Mucosa of gallbladder (tissue), 1 donor: ENCODE measurements around the gene ADAT1. TPM values are rescaled to one million over a fixed set of nuclear protein-coding genes. Genes with fewer than 3 reads are reported as not detected.

Experiments
- DNase-seq: peaks from one replicate; pipeline ENCODE4 v3.0.0-alpha.2; 2020; ENCODE audit warnings: low spot score
- total RNA-seq: library from RNA; stranded (reverse); gene quantifications from one replicate; pipeline ENCODE4 v1.2.1, GENCODE V29; 2021
- donor health status: DM: no; HTN: no; CAD: no.

ADAT1 gene
- total RNA-seq, 1 donor from 2014 or later, result 57.2 TPM

DNA sequence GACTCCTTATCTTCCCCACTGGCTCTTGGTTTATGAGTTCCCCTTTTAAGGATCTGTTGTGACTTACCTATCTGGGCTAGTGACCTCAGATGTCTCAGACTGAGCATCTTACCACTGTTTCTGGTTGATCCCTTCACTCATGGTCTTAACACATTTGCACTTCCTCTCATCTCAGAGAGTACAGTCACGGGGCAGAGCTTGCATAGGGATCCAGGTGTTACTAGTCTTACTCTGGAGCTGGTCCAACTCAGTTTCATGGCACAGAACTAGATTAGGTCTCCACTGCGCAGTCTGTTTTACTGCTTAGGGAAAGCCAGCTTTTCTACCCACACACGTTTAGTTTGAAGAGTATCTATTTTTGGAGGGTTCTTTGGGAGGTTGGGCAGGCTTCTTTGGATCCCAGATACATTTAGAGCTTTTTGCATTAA is 46.7 kb downstream of the ADAT1 start:
- no peak for DNase-seq

DNA sequence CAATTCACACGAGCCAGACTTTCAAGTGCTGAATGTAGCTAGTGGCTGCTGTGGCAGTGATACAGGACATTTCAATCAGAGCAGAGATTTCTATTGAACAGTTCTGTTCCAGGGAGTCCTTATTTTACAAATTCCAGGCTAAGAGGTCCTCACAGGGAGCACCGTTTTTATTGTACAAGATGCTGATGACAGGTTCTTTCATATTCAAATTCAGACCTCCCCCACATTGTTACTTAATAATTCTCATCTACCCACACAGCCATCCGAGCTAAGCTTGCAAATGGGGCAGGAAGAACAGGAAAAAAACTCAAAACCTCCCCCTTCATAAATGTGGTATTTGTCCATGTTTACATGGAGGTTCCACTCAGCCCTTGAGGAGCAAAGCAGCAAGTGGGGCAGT is 47.1 kb downstream of the ADAT1 start:
- no peak for DNase-seq

DNA sequence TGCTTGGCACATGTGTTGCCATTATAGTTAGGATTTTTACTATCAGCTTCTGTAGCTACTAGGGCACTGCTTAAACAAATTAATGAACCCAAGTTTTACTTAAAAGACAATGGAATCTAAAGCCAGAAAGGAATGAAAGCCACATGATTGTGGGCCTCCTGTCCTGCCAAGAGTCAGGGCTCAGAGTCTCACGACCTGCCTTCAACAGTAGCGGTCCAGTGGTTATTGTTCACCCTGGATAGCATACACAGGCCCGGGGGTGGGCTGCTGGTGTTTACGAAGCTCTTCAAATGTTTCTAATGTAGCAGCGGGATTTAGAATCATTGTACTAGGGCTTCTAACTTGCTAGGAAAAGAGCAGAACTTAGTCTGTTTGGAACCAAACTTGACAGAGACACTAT is 49.1 kb downstream of the ADAT1 start:
- no peak for DNase-seq

DNA sequence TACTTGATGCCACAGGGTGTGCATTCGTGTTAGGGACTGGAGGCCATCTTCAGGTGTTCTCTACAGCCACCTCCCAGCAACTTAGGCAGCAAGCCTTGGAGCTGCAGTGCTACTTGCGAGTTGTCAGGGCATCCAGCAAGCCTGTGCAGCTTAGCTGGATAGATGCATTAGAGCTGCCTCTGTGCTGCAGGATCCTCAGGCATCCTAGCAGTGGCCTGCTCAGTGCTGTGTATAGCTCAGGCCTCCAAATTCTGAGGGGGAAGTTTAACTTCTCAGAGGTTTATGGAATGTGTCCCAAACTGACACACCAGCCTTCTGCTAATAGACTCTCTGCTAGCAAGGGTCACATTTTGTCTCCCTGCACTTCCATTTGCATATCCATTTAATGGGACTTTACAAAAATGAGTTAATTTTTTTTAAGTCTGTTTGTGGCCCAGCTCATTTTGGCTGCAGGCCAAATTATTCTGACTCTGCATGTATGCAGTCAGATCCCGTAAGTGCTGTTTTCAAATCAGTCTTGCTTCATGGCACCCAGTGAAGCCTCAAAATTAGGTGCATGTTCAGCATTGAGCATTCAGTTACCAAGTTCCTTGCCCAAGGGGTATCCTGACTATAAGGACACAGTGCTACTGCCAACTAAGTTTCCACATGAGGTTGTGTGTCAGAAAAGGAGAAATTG is 50.1 kb downstream of the ADAT1 start:
- DNase-seq, result no peak

DNA sequence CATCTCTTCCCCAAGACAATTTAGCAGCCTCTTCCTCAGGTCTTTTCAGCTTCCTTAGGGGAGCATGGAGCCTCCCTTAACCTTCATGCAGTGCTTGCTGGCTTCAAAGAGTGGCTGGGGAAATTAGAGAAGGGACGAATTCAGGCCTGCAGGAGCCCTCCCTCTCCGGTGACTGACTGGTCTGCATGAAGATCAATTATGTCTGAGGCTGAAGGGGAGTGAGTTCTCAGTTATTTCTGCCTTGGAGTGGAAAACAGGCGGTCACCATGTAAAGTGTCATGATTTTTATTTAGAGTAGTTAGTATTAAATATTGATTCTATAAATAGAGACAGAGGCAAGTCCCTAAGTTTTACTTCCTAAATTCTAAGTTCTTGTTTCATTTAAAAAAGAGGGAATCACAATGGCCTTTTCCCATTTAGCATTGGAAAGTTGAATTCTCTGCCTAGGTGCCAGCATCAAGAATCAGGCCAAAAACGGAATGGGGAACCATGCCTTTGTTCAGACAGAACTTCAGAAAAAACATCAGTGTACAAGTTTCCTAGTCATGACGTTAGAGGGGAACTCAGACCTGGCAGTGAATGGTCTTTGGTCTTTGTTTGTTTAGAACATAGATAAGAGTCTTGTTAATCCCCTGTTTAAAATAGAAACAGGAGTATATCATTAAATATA is 52.5 kb downstream of the ADAT1 start:
- no peak for DNase-seq

DNA sequence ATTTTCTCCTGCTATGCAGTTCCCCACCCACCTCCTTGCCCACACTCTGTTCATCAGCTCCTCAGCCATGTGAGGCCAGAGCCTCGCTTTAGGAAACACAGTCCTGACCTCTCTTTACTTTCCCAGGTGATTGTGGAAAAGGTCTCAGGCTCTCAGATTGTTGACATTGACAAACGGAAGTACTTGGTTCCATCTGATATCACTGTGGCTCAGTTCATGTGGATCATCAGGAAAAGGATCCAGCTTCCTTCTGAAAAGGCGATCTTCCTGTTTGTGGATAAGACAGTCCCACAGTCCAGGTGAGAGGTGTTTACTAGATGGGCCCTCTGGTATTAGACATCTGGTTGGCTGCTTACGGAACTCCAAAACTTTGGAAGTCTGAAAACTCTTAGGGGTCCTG is 55.2 kb downstream of the ADAT1 start:
- DNase-seq, result no peak

DNA sequence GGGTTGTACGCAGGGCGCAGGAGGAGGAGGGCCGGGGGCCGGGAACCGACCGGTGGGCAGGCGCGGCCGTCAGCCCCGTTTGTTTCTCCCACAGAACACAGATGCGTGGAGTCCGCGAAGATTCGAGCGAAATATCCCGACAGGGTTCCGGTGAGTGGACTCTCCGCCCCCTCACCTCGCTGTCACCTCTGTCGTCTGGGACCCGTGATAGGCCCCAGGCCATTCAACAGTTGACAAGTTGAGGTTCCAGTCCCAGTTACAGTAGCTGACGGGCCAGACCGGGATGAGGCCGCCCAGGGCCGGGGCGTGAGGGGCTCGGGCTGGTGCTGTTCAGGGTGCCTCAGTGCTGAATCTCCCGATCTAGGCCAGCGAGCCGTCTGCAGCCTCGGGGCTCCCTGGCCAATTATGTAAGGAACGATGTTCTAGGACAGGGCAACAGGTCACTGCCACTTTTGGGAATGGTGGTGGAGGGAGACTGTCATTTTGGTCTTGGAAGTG is 56.3 kb downstream of the ADAT1 start:
- no peak for DNase-seq

DNA sequence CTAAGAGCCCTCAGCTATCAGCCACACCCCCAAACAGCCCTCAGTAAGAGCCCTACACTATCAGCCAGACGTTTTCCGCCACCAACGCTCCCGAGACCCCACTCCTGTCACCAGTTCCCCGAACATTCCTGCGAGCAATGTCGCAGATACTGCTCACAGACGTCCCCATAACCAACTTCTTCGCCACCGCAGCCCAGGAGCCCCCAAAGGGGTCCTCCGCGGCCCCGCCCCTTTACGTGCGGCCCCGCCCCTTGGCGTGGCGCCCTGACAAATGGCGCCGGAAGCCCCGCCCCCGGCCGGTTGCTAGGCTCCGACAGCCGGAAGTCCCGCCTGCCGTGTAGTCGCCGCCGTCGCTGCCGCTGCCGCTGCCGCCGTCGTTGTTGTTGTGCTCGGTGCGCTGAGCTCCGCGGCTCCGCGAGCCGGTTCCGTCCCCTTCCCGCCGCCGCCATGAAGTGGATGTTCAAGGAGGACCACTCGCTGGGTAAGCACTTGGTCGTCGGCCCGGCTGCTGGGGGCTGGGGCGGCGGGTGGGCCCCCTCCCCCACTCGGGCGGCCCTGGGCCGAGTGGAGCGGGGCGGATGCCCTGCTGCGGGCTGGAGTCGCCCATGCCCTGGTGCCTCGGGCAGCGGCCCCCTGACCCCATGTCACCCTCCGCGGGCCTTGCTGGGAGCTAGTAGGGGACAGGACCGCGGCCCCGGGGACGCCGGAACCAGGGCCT is 56.9 kb downstream of the ADAT1 start, which contains the start of gene GABARAPL2:
TSS of gene GABARAPL2 (plus strand) at position 340 of the 718 bp plus-strand sequence. CDS start at position 448, 108 bp downstream.
- DNase-seq, result peak; percentile 85

DNA sequence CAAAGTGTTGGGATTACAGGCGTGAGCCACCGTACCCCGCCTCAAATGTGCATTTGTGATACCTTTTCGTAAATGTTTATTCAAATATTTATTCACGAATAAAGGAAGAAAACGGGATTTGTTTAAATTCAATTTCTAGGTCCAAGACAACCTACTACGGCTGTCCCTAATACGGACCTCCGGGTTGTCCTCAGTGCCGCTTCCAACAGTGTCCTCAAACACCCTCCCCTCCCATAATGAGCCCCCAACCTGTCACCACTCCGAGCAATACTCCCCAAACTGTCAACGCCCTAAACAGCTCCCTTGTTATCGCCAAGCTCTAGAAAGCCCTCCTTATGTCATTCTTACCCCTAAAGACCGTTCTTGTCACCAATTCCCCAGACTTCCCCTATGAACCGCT is 57.4 kb downstream of the ADAT1 start:
- no peak for DNase-seq

DNA sequence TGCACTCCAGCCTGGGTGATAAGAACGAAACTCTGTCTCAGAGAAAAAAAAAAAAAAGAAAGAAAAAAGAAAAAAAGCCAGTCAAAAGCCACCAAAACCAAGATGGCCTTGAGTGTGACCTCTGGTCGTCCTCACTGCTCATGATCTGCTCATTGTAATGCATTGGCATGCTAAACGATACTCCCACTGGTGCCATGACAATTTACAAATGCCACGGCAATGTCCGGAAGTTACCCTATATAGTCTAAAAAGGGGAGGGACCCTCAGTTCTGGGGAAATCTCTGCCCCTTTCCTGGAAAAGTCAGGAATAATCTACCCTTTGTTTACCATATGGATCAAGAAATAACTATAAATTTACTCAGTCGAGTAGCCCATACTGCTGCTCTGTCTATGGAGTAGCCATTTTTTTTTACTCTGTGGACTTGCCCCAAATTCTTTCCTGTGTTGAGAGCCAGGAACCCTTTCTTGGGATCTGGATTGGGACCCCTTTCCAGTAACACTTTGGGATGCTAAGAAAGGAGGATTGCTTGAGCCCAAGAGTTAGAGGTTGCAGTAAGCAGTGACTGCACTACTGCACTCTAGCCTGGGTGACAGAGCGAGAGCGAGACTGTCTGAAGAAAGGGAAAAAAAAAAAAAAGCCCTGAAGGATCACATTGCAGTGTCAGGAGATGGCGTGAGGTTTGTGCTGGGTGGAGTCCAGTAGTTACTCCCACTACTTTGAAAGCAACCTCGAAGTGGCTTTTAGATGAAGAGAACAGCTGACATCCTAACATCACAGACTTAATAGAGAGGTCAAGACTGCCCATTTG is 63.3 kb downstream of the ADAT1 start:
- no peak for DNase-seq

DNA sequence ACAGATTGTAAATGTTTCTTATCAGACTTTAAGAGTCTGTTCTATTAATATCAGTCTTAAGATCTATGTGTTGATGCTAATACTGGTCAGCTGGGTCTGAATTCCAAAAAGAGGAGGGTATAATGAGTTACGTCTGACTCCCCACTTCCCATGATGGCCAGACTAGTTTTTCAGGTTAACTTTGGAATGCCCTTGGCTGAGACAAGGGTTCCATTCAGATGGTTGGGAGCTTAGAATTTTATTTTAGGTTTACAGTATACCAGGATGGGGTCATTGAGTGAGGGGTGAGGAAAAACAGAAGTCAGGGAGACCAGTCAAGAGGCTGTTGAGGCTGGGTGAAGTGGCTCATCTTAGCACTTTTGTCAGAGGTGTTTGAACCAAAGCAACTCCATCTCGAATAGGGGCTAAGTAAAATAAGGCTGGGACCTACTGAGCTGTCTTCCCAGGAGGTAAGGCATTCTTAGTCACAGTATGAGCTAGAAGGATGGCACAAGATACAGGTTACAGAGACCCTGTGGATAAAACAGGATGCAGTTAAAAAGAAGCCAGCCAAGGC is 64.2 kb downstream of the ADAT1 start:
- DNase-seq, result no peak

DNA sequence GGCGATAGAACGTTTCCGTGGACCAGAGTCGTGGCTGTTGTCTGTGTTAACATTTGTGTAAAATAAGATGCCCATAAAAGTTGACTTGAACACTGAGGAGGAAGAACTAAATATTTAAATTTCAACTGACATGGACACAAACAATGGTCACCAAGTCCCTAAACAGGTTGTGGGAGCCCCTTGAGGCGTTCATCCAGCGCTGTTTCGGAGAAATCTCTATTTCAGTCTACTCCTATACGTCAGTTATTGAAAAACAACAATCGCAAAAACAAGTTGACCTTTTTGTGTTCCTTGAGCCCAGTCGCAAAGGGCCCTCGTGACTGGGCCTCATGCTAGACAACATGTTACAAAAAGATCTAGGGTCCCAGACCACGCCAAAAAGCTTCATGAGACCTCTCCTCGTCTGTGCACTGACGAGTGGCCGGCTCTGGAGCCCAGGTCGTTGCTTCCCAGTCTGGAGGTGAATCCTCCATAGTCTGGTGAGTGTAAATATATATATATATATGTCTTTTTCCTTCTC is 66.6 kb downstream of the ADAT1 start:
- DNase-seq, result no peak

DNA sequence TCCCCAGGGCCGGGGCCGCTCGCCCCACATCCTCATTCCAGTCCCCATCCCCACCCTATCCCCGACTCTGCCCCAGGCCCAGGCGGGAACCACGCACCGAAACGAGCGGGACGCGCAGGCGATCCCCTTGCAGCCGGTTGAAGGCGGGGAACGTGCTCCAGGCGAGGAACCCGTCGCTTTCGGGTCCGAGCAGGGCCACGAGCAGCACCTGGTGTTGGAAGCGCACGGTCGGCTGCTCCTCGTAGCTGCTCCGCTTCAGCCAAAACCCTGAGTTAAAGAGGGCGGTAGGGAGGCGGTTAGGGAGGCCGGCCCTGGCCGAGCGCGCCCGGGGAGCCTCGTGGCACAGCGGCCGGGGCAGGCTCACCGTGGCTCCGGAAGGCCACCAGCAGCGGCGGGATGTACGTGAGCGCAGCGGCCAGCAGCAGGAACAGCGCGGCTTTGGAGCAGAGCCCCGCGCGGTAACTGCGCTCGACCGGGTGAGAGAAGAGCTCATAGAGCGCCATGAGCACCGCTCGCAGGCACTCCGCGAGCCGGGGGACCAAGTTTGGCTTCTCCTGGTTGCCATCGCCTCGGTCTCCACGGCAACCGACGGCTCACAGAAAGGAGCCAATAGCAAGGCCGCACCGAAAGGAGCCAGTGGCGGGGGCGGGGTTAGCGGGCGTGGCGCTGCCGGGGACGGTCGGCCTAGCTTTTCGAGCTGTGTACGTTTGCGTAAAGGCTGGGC is 67.2 kb downstream of the ADAT1 start, which contains the start of gene TMEM231:
TSS of gene TMEM231 (minus strand) at position 546 of the 724 bp plus-strand sequence. CDS start at position 503, 43 bp downstream.
- peak; percentile 98 for DNase-seq

DNA sequence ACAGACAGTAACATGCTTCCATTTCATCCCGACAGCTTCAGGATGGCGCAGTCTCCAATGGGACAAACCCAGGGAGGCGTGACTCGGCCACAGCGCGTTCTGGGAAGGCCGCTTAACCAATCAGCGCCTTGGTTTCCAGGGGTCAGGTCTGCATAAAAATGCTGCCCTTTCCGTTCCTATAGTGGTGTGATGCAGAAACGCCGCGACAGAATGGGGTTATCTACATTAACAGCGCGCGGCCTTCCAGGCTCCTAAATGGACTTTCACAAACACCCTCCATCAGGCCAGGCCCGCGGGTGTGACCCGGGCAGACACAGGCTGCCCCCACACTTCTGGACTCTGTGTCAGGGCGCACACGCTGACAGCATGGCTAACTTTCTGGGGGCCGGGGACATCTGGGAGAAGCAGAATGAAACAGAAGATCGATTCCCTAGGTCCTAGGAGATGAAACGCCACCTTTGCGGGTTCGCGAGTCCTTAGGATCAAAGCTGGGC is 67.8 kb downstream of the ADAT1 start:
- DNase-seq, result peak; percentile 79

DNA sequence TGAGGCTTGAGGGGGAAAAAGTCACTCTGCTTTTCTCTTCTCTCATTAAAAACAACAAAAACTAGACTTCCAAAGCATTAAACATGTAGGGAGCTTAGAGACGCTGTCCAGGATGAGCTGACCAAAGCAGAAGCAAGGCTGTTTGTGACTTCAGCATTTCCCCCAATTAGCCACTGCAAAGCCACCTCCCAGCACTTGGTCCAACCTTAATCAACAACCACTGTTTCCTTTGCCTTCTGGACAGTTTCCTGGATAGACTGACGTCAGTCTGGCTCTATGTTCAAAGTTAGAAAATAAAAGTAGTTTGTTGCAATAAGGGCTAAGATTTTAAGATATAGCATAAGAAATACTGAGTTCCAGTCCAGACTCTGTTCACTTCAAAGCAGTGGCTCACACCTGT is 70.1 kb downstream of the ADAT1 start:
- no peak for DNase-seq

DNA sequence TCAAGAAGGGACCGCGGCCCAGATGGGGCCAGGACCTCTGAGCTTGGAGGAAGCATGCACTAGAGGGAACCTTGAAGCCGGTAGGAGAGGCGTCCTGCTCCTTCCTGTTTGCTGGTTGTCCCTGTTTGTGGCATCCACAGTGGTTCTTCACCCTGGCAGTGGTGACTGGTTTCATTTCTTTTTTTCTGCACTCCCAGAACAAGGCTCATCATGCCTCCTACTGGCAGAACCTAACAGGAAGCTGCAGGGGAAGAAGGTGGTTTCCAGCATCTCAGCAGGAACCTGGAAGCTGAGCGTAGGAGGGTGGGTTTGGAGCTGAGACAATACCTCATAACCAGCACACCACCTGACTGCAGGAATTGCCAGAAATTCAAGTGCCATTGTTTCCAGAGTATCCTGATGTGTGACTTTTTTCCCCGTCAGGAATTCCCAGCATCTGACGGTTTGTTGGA is 72.8 kb downstream of the ADAT1 start:
- DNase-seq, result peak; percentile 59
